CD4-positive, alpha-beta T cell (primary cell): ENCODE results near the gene MB21D2. TPM values are rescaled to one million over a fixed set of nuclear protein-coding genes. Genes with fewer than 3 reads are reported as not detected.

Experiments used
- ATAC-seq: fragments of 200-7000 bp; cut with Tn5 transposase; one replicate; pipeline ENCODE4 v1.10.0; 2022; ENCODE audit warnings: mild to moderate bottlenecking; ENCODE audit not compliant: poor library complexity
- CTCF ChIA-PET: fragments of 350-600 bp; sonication (Branson Sonifier 250); formaldehyde crosslinking; loops from one replicate; lab custom pipeline; 2021; ENCODE audit warnings: antibody characterized with exemption, inconsistent platforms; lab: Charles Lee
- POLR2A ChIA-PET: fragments of 350-600 bp; sonication (Branson Sonifier 250); formaldehyde crosslinking; loops from one replicate; lab custom pipeline; 2021; ENCODE audit warnings: antibody characterized with exemption, inconsistent platforms; lab: Charles Lee
- DNase-seq, 14 experiments: peaks; one replicate each; pipeline ENCODE4 v3.0.0-alpha.2; 2013 to 2020; ENCODE audit warnings: mixed read lengths in 2 of 14
- H3K27ac ChIP-seq, 2 donors: one replicate each; pipeline versions ENCODE4 v1.5.1 to v1.7.0; 2013; ENCODE audit warnings: low read length in 2 of 2, low read depth in 1 of 2, mild to moderate bottlenecking in 1 of 2
- H3K27me3 ChIP-seq, 2 experiments: 1 replicate in 1 of 2; 2 replicates in 1 of 2; pipeline versions ENCODE4 v1.6.1 to v1.7.0; 2013; ENCODE audit warnings: low read length in 2 of 2, control low read depth in 1 of 2, mild to moderate bottlenecking in 1 of 2, moderate library complexity in 1 of 2; ENCODE audit not compliant: insufficient read depth in 2 of 2, control insufficient read depth in 1 of 2
- H3K36me3 ChIP-seq: one replicate; pipeline ENCODE4 v1.6.1; 2013; ENCODE audit warnings: low read length, control low read depth; ENCODE audit not compliant: insufficient read depth
- H3K4me1 ChIP-seq: one replicate; pipeline ENCODE4 v1.6.1; 2013; ENCODE audit warnings: low read length, control low read depth; ENCODE audit not compliant: insufficient read depth
- H3K4me3 ChIP-seq: one replicate; pipeline ENCODE4 v1.5.1; 2013; ENCODE audit warnings: mild to moderate bottlenecking, low read length, moderate library complexity
- H3K9me3 ChIP-seq, 2 experiments: 1 replicate in 1 of 2; 2 replicates in 1 of 2; pipeline versions ENCODE4 v1.6.1 to v1.7.0; 2013; ENCODE audit warnings: low read length in 2 of 2, mild to moderate bottlenecking in 2 of 2, control low read depth in 1 of 2, moderate library complexity in 1 of 2; ENCODE audit not compliant: control insufficient read depth in 1 of 2, insufficient read depth in 1 of 2
- H3K27ac Mint-ChIP-seq: one replicate; pipeline ENCODE4 v1.8.0; 2020; ENCODE audit warnings: mixed read lengths
- H3K27me3 Mint-ChIP-seq: one replicate; pipeline ENCODE4 v1.8.0; 2021; ENCODE audit warnings: mixed read lengths
- H3K36me3 Mint-ChIP-seq: one replicate; pipeline ENCODE4 v1.8.0; 2021; ENCODE audit warnings: low read depth, mixed read lengths
- H3K4me1 Mint-ChIP-seq: one replicate; pipeline ENCODE4 v1.8.0; 2021; ENCODE audit warnings: low read depth, mixed read lengths
- H3K4me3 Mint-ChIP-seq: one replicate; pipeline ENCODE4 v1.8.0; 2020; ENCODE audit warnings: mild to moderate bottlenecking, mixed read lengths
- H3K9me3 Mint-ChIP-seq: one replicate; pipeline ENCODE4 v1.8.0; 2020; ENCODE audit warnings: mixed read lengths
- intact Hi-C, 2 experiments: fragments of 100-400 bp; cut with DNase I in 1 of 2; cut with micrococcal nuclease in 1 of 2; formaldehyde crosslinking; loops; one replicate each; pipeline versions ENCODE4 v1.15.1 to v1.9.0; 2023 to 2025; cut with DNase I, micrococcal nuclease
- total RNA-seq, 174 experiments: library from RNA in 2 of 174; stranded (reverse) in 2 of 174; gene quantifications; one replicate each; pipeline ENCODE4 v1.2.3 and lab custom pipeline; 2021 to 2026
- TF ChIP-seq, protein P1 (sequence below): fragments of 200-600 bp; IDR thresholded peaks from one replicate; pipeline ENCODE4 v1.8.0; 2022; ENCODE audit warnings: antibody characterized with exemption, mild to moderate bottlenecking

MB21D2 gene
- total RNA-seq, 2 experiments from 2014 or later: 0.77 to 0.78 TPM

DNA sequence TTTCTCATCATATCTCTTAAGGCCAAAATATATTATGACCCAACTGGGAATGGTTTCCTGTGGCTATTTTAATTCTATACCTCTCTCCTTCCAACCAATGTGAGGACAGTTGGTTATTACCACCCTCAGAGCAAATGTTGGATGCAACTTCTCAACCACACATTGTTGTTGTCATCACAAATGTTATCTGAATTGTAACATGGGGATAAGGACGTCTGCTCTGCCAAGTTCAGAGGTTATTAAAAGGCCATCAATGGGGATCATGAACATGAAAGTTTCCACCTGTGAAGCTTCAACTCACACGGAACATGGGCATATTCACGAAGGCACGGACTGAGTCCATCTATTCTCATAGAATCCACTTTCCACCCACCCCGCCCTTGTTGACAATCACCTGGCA lies 46.8 kb downstream of the MB21D2 start:
- Histone ChIP-seq H3K36me3 (peaks cover 2% of the 10 kb centered on the region), H3K9me3 (peaks cover 0 to 4% of the 10 kb centered on the region in 2 experiments), H3K27me3 (no peaks in the 10 kb centered on the region), H3K4me3 (no peak overlapping the region), H3K27ac (no peak overlapping the region), H3K4me1 (no peaks in the 10 kb centered on the region)
- POLR2A ChIA-PET: no interaction called here
- intact Hi-C loops: no loop called here
- TF ChIP-seq, protein P1, sequence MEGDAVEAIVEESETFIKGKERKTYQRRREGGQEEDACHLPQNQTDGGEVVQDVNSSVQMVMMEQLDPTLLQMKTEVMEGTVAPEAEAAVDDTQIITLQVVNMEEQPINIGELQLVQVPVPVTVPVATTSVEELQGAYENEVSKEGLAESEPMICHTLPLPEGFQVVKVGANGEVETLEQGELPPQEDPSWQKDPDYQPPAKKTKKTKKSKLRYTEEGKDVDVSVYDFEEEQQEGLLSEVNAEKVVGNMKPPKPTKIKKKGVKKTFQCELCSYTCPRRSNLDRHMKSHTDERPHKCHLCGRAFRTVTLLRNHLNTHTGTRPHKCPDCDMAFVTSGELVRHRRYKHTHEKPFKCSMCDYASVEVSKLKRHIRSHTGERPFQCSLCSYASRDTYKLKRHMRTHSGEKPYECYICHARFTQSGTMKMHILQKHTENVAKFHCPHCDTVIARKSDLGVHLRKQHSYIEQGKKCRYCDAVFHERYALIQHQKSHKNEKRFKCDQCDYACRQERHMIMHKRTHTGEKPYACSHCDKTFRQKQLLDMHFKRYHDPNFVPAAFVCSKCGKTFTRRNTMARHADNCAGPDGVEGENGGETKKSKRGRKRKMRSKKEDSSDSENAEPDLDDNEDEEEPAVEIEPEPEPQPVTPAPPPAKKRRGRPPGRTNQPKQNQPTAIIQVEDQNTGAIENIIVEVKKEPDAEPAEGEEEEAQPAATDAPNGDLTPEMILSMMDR: no peak
- H3K27me3 Mint-ChIP-seq: no peaks in the 10 kb centered on the region
- no peak overlapping the region for H3K27ac Mint-ChIP-seq
- H3K9me3 Mint-ChIP-seq: no peaks in the 10 kb centered on the region
- CTCF ChIA-PET: no interaction called here
- DNase-seq (no peak), ATAC-seq (no peak)
- no peaks in the 10 kb centered on the region for H3K4me1 Mint-ChIP-seq
- H3K4me3 Mint-ChIP-seq: no peak overlapping the region
- no peaks in the 10 kb centered on the region for H3K36me3 Mint-ChIP-seq

- H3K4me1 Mint-ChIP-seq: no peaks in the 10 kb centered on the region
- H3K4me3 ChIP-seq: no peak overlapping the region
- TF ChIP-seq, protein P1: no peak
- intact Hi-C loops: no loop called here
- H3K36me3 Mint-ChIP-seq: no peaks in the 10 kb centered on the region
- DNase-seq (no peak), ATAC-seq (no peak)
- H3K27ac ChIP-seq: no peak overlapping the region
- no peaks in the 10 kb centered on the region for H3K27me3 Mint-ChIP-seq
- no peak overlapping the region for H3K27ac Mint-ChIP-seq
- peaks cover 0 to 4% of the 10 kb centered on the region in 2 experiments for H3K9me3 ChIP-seq
- no peak overlapping the region for H3K4me3 Mint-ChIP-seq
- no peaks in the 10 kb centered on the region for H3K9me3 Mint-ChIP-seq
- H3K27me3 ChIP-seq: no peaks in the 10 kb centered on the region
- ChIA-PET CTCF (no interaction called here), POLR2A (no interaction called here)
- H3K4me1 ChIP-seq: no peaks in the 10 kb centered on the region
- no peaks in the 10 kb centered on the region for H3K36me3 ChIP-seq
Measured at GRCh38 chr3:192869131-192870031, 48.3 kb downstream of the MB21D2 start.

DNA sequence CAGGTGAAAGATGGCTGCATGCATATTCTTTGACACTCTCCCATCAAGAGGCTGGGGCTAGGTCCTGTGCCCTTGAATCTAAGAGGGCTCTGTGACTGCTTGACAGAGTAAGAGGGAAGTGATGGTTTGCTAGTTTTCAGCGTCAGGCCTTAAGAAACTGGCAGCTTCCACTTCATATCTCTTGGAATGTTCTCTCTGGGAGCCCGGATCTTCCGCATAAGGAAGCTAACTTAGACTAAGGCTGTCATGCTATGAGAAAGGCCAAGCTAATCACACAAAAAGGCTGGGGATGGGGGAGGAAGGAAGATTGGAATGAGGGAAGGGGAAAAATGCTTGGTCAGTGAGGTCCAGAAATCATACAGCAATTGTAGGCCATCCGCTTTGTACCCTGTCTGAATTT lies 50.0 kb downstream of the MB21D2 start:
- H3K36me3 ChIP-seq: no peaks in the 10 kb centered on the region
- no peak overlapping the region for H3K27ac ChIP-seq
- Mint-ChIP-seq H3K27me3 (no peaks in the 10 kb centered on the region), H3K27ac (no peak overlapping the region), H3K4me1 (no peaks in the 10 kb centered on the region), H3K9me3 (no peaks in the 10 kb centered on the region), H3K4me3 (no peak overlapping the region), H3K36me3 (no peaks in the 10 kb centered on the region)
- TF ChIP-seq, protein P1: no peak
- no peaks in the 10 kb centered on the region for H3K4me1 ChIP-seq
- H3K4me3 ChIP-seq: no peak overlapping the region
- intact Hi-C loops: no loop called here
- DNase-seq: no peak
- H3K27me3 ChIP-seq: no peaks in the 10 kb centered on the region
- POLR2A ChIA-PET: interaction anchor here (0.7 kb wide), 1 partner anchor 22 kb away, joined by 4 read pairs; no protein-coding TSS in a partner anchor
- CTCF ChIA-PET: no interaction called here
- ATAC-seq: no peak
- H3K9me3 ChIP-seq: peaks cover 0 to 4% of the 10 kb centered on the region in 2 experiments
